Glutamatergic neuron (in vitro differentiated cells): ENCODE data around the gene LTB4R. TPM values are rescaled to one million over a fixed set of nuclear protein-coding genes. Genes with fewer than 3 reads are reported as not detected.
"Not testable (repeated sequence)": the region's sequence is repeated elsewhere in the genome, so short reads cannot be mapped to it uniquely, and the experiment has no call there.

ENCODE experiments used
- DNase-seq: peaks from one replicate; pipeline ENCODE4 v3.0.0; 2022
- H3K27ac Mint-ChIP-seq: one replicate; pipeline ENCODE4 v1.8.0; 2020; ENCODE audit warnings: mild to moderate bottlenecking, mixed read lengths, inconsistent platforms; ENCODE audit not compliant: unreplicated experiment
- H3K27me3 Mint-ChIP-seq: one replicate; pipeline ENCODE4 v1.8.0; 2020; ENCODE audit warnings: mild to moderate bottlenecking, moderate library complexity, mixed read lengths, inconsistent platforms; ENCODE audit not compliant: unreplicated experiment
- H3K36me3 Mint-ChIP-seq: one replicate; pipeline ENCODE4 v1.8.0; 2020; ENCODE audit warnings: mild to moderate bottlenecking, mixed read lengths, inconsistent platforms; ENCODE audit not compliant: unreplicated experiment
- H3K4me1 Mint-ChIP-seq: one replicate; pipeline ENCODE4 v1.8.0; 2020; ENCODE audit warnings: mild to moderate bottlenecking, low read depth, mixed read lengths, inconsistent platforms; ENCODE audit not compliant: unreplicated experiment
- H3K4me3 Mint-ChIP-seq: one replicate; pipeline ENCODE4 v1.8.0; 2020; ENCODE audit warnings: mild to moderate bottlenecking, mixed read lengths, inconsistent platforms; ENCODE audit not compliant: unreplicated experiment
- H3K9me3 Mint-ChIP-seq: one replicate; pipeline ENCODE4 v1.8.0; 2020; ENCODE audit warnings: mild to moderate bottlenecking, moderate library complexity, mixed read lengths, inconsistent platforms; ENCODE audit not compliant: unreplicated experiment
- total RNA-seq: library from RNA; stranded (reverse); fragmentation: NEBNext Ultra II Directional; extraction: Animal tissue kit (Norgen Biotek cat#: 25700); gene quantifications from one replicate; pipeline ENCODE4 v1.2.1, GENCODE V29; 2021; ENCODE audit not compliant: unreplicated experiment
- TF ChIP-seq, protein P1 (sequence below): fragments of 200-600 bp; sonication (generic); IDR thresholded peaks from one replicate; pipeline ENCODE4 v1.5.0; 2021; ENCODE audit not compliant: partially characterized antibody, unreplicated experiment

The LTB4R gene
- total RNA-seq, 1 donor from 2014 or later: 7.1 TPM

DNA sequence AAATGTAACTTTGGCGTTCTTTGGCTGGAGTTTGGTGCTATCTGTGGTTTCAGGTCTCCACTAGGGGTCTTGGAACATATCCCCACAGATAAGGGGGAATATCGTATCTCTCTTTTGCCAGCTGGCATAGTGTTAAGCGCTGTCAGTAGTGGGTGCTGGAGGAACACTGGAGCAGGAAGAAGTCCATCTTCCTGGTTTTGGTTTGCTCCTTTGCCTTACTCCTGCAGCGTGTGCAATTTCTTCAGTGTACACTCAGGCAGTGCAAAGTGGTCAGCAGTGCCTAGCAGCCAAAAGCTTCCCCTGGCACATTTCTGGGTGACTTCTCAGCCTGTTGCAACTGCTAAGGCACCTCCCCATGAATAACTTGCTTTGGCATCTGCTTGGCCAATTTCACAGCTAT lies 40.2 kb downstream of the LTB4R start:
- Mint-ChIP-seq H3K27ac (no peak overlapping the region), H3K9me3 (no peaks in the 10 kb centered on the region), H3K27me3 (peaks cover 3% of the 10 kb centered on the region), H3K4me1 (no peaks in the 10 kb centered on the region), H3K36me3 (no peaks in the 10 kb centered on the region), H3K4me3 (no peak overlapping the region)
- no peak for DNase-seq
- TF ChIP-seq, protein P1, sequence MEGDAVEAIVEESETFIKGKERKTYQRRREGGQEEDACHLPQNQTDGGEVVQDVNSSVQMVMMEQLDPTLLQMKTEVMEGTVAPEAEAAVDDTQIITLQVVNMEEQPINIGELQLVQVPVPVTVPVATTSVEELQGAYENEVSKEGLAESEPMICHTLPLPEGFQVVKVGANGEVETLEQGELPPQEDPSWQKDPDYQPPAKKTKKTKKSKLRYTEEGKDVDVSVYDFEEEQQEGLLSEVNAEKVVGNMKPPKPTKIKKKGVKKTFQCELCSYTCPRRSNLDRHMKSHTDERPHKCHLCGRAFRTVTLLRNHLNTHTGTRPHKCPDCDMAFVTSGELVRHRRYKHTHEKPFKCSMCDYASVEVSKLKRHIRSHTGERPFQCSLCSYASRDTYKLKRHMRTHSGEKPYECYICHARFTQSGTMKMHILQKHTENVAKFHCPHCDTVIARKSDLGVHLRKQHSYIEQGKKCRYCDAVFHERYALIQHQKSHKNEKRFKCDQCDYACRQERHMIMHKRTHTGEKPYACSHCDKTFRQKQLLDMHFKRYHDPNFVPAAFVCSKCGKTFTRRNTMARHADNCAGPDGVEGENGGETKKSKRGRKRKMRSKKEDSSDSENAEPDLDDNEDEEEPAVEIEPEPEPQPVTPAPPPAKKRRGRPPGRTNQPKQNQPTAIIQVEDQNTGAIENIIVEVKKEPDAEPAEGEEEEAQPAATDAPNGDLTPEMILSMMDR: no peak

DNA sequence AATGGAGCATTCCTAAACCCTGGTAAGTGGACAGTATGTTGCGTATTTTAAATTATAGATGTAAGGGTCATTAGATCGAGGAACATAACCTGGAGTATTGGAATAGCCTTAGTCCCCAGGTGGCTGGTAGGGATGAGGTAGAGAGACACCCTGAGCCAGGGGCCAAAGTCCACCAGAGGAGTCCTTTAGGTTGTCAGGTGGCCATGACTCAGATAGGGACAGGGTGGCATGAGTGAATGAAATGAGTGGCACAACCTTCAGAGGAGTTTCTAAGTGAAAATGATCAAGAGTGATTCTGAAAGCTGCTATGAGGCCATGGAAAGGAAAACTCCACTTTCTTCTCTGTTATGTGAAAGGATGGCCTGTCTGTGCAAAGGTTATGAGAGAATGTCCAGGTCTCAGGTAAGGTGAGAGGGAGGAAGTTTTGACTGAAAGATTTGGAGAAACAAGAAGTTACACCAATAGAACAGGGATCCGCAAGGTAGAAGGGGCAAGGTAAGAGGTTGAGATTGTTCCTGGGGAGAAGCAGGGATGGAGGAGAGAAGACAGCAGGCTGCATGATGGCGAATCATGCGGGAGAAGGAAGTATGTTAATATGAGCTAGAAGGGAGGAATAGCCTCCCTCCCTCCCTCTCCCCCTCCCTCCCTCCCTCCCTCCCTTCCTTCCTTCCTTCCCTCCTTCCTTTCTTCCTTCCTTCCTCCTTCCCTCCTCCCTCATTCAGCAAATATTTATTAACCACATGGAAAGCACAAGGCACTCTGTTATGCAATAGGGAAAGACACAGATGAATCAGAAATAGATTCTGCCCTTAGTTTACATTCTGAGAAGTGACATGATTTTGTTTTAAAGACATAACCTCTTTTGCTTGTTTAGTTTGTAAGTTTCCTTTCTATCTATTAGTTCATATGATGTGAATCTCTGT lies 42.5 kb downstream of the LTB4R start:
- Mint-ChIP-seq H3K4me3 (no peak overlapping the region), H3K27me3 (peaks cover 3% of the 10 kb centered on the region), H3K27ac (no peak overlapping the region), H3K9me3 (no peaks in the 10 kb centered on the region), H3K36me3 (no peaks in the 10 kb centered on the region), H3K4me1 (no peaks in the 10 kb centered on the region)
- TF ChIP-seq, protein P1: no peak
- no peak for DNase-seq

DNA sequence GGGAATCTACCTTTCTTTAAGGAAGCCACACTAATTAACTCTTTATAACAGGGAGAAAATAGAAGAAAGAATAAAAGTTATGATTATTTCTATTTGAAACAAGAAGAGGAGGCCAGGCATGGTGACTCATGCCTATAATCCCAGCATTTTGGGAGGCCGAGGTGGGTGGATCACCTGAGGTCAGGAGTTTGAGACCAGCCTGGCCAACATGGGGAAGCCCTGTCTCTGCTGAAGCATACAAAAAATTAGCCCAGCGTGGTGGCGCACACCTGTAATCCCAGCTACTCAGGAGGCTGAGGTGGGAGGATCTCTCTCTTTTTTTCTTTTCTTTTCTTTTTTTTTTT lies 43.2 kb downstream of the LTB4R start:
- H3K9me3 Mint-ChIP-seq, DNase-seq, H3K27me3 Mint-ChIP-seq, H3K4me1 Mint-ChIP-seq, H3K4me3 Mint-ChIP-seq, H3K27ac Mint-ChIP-seq, H3K36me3 Mint-ChIP-seq: not testable (repeated sequence)

DNA sequence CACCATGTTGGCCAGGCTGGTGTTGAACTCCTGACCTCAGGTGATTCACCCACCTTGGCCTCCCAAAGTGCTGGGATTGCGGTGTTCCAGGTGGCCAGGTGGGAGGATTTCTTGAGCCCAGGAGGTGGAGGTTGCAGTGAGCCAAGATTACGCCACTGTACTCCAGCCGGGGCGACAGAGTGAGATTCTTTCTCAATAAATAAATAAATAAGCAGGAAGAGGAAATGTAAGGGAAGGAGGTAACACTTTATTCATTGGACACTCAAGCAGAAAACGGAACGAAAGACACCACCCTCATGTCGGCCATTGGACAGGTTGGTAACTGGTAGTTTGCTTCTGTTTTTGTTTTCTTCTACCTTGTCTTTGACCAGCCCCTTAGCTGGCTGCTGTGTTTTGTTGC lies 43.7 kb downstream of the LTB4R start:
- Mint-ChIP-seq H3K27ac (no peak overlapping the region), H3K4me1 (no peaks in the 10 kb centered on the region), H3K4me3 (no peak overlapping the region), H3K9me3 (peaks cover 4% of the 10 kb centered on the region), H3K36me3 (no peaks in the 10 kb centered on the region), H3K27me3 (peaks cover 3% of the 10 kb centered on the region)
- no peak for DNase-seq
- TF ChIP-seq, protein P1: no peak

DNA sequence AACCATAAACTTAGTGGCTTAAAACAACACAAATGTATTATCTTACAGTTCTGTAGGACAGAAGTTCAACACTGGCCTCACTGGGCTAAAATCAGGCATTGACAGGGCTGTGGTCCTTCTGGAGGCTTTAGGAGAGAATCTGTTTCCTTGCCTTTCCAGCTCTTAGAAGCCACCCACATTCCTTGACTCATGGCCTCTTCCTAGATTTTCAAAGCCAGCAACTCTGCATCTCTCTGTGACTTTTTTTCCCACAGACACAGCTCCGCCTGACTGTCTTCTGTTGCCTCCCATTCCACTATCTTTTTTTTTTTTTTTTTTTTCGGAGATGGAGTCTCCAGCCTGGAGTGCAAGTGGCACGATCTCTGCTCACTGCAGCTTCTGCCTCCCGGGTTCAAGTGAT lies 44.9 kb downstream of the LTB4R start:
- peaks cover 4% of the 10 kb centered on the region for H3K9me3 Mint-ChIP-seq
- H3K36me3 Mint-ChIP-seq: no peaks in the 10 kb centered on the region
- peaks cover 3% of the 10 kb centered on the region for H3K27me3 Mint-ChIP-seq
- no peak overlapping the region for H3K27ac Mint-ChIP-seq
- H3K4me3 Mint-ChIP-seq: no peak overlapping the region
- no peaks in the 10 kb centered on the region for H3K4me1 Mint-ChIP-seq
- TF ChIP-seq, protein P1: no peak
- DNase-seq: no peak
